Neural cell (in vitro differentiated cells): ENCODE results near the gene NLRP6.
"Not testable (repeated sequence)": the region's sequence is repeated elsewhere in the genome, so short reads cannot be mapped to it uniquely, and the experiment has no call there.

Experiments
- EZH2 ChIP-seq: fragments of 200-600, 300-800 bp; shearing (Covaris generic), sonication (generic); IDR thresholded peaks from 2 replicates; pipeline ENCODE4 v1.6.1; 2014; ENCODE audit warnings: antibody characterized with exemption, low read length, borderline replicate concordance, mild to moderate bottlenecking; ENCODE audit not compliant: insufficient read depth, poor library complexity, severe bottlenecking
- TF ChIP-seq, protein P1 (sequence below): fragments of 450-650 bp; IDR thresholded peaks from 2 replicates; pipeline ENCODE4 v1.5.1; 2014; ENCODE audit warnings: antibody characterized with exemption, mild to moderate bottlenecking, moderate library complexity; ENCODE audit not compliant: poor library complexity, severe bottlenecking

DNA sequence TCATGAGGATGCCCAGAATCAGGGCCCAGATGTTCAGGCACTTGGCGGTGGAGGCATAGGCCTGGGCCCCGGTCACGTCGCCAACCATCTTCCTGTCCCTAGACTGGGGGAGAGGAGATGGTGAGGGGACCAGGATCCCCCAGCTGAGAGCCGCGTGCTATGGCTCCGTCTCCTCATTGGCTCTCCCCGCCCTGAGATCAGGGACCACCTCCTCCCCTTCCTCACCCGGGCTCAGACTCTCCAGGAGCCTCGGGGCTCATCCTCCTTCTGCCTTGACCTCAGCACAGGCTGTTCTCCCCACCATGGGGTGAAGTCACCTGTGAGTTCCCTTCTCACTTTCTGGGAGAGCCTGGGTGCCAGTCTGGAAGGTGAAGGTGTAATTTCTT, 41.7 kb downstream of the NLRP6 start:
- TF ChIP-seq, protein P1, sequence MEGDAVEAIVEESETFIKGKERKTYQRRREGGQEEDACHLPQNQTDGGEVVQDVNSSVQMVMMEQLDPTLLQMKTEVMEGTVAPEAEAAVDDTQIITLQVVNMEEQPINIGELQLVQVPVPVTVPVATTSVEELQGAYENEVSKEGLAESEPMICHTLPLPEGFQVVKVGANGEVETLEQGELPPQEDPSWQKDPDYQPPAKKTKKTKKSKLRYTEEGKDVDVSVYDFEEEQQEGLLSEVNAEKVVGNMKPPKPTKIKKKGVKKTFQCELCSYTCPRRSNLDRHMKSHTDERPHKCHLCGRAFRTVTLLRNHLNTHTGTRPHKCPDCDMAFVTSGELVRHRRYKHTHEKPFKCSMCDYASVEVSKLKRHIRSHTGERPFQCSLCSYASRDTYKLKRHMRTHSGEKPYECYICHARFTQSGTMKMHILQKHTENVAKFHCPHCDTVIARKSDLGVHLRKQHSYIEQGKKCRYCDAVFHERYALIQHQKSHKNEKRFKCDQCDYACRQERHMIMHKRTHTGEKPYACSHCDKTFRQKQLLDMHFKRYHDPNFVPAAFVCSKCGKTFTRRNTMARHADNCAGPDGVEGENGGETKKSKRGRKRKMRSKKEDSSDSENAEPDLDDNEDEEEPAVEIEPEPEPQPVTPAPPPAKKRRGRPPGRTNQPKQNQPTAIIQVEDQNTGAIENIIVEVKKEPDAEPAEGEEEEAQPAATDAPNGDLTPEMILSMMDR: not testable (repeated sequence)
- not testable (repeated sequence) for TF ChIP-seq EZH2
